NB4 (cell line): ENCODE results near the gene EMC10.

ENCODE experiments used
- MYC ChIP-seq: IDR thresholded peaks from 2 replicates; pipeline ENCODE4 v1.6.1; 2011; ENCODE audit warnings: low read depth, low read length
- POLR2A ChIP-seq: IDR thresholded peaks from 2 replicates; pipeline ENCODE4 v1.6.1; 2011; ENCODE audit warnings: mild to moderate bottlenecking; ENCODE audit not compliant: insufficient read length; ENCODE audit errors: extremely low read depth
- TF ChIP-seq, protein P1 (sequence below): IDR thresholded peaks from one replicate; pipeline ENCODE4 v1.5.1; 2012; ENCODE audit warnings: low read depth, low read length

DNA sequence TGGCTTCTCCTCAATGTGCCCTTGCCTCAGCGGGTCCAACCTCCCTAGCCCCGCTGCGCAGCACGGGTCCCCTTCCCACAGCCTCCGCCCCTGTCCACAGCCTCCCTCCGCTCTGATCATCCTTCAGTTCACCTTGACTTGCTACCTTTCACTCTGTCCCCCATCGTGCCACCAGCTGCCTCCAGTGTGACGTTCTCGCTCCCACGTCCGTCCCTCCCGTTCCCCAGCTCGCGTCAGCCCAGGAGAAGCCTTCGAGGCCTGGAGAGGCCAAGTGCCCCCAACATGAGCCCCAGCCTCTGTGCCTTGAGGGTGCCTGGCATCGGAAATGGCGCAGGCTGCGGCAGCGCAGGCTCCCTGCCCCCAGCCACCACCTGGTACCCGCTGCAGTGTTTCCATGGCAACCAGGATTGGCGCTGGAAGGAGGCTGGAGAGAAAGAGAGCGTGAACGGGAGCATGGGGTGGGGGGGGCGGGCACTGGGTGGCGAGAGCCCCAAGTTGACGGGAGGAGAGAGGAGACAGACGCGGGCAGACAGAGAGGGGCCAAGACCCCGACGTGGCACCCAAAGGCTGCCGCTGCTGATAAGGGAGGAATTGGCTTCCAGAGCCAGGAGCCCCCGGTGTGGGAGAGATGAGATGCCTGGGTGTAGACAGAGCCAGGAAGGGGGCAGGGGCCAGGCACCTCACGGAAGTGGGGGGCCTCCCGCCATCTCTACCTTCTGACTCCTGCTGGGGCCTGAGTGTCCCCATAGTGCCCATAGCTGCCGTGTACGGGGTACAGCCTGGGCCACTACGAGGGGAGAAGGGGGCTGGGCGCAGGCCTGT is 38.2 kb downstream of the EMC10 start:
- TF ChIP-seq MYC (no peak), POLR2A (no peak)
- TF ChIP-seq, protein P1, sequence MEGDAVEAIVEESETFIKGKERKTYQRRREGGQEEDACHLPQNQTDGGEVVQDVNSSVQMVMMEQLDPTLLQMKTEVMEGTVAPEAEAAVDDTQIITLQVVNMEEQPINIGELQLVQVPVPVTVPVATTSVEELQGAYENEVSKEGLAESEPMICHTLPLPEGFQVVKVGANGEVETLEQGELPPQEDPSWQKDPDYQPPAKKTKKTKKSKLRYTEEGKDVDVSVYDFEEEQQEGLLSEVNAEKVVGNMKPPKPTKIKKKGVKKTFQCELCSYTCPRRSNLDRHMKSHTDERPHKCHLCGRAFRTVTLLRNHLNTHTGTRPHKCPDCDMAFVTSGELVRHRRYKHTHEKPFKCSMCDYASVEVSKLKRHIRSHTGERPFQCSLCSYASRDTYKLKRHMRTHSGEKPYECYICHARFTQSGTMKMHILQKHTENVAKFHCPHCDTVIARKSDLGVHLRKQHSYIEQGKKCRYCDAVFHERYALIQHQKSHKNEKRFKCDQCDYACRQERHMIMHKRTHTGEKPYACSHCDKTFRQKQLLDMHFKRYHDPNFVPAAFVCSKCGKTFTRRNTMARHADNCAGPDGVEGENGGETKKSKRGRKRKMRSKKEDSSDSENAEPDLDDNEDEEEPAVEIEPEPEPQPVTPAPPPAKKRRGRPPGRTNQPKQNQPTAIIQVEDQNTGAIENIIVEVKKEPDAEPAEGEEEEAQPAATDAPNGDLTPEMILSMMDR: no peak
